Measurements from ENCODE around the gene ATRN. TPM values are rescaled to one million over a fixed set of nuclear protein-coding genes. Genes with fewer than 3 reads are reported as not detected.

The ATRN gene
- total RNA-seq, 1 experiment from 2014 or later, result 41.4 TPM

GRCh38 chr20:3681931-3682781 lies 211.3 kb downstream of the ATRN start, which contains the start of gene ADAM33:
Gene ADAM33, minus strand, starts transcription at chr20:3682010. Its CDS starts 6 bp downstream, at chr20:3682004.
- Mint-ChIP-seq H3K9me3 (ENCODE audit: unreplicated experiment) (no peaks in the 10 kb centered on the region), H3K4me1 (ENCODE audit: low read depth, unreplicated experiment) (peaks cover 5% of the 10 kb centered on the region), H3K27ac (ENCODE audit: unreplicated experiment) (no peak within 1 kb of the TSS), H3K27me3 (ENCODE audit: insufficient read depth, unreplicated experiment) (no peaks in the 10 kb centered on the region), H3K4me3 (ENCODE audit: unreplicated experiment) (peak within 1 kb of the TSS; percentile 49), H3K36me3 (ENCODE audit: insufficient read depth, unreplicated experiment) (no peaks in the 10 kb centered on the region)
- CTCF ChIA-PET, result interaction anchor here (0.6 to 1.1 kb wide), 6 partner anchors 14 to 886 kb away, joined by 3 to 7 read pairs (median 4); no protein-coding TSS in a partner anchor
- no peaks in the 10 kb centered on the region for H3K4me1 ChIP-seq
- DNase-seq, result no peak
- intact Hi-C loops (cut with micrococcal nuclease; ENCODE audit: unreplicated experiment), result no loop called here
- POLR2A ChIA-PET, result no interaction called here
- H3K36me3 ChIP-seq (ENCODE audit: control insufficient read depth, insufficient read depth, low read length), result no peaks in the 10 kb centered on the region
- no peaks in the 10 kb centered on the region for H3K9me3 ChIP-seq
- H3K4me3 ChIP-seq (ENCODE audit: low read depth, low read length), result 0 out of 2 replicates have a peak within 1 kb of the TSS, but pooled peaks have one; percentile 15
- no TSS peak for BruUV-seq (replicated peaks)
- TF ChIP-seq CTCF (IDR thresholded peaks at IDR 0.05; ENCODE audit: insufficient read depth in 1 of 2, low read depth in 1 of 2, low read length in 1 of 2, severe bottlenecking in 1 of 2, unreplicated experiment in 1 of 2), result no peak
- H3K27me3 ChIP-seq (replicated peaks; ENCODE audit: control insufficient read depth, insufficient read depth, low read length), result no peaks in the 10 kb centered on the region

- Mint-ChIP-seq H3K27ac (ENCODE audit: unreplicated experiment) (no peak overlapping the region), H3K9me3 (ENCODE audit: unreplicated experiment) (no peaks in the 10 kb centered on the region), H3K27me3 (ENCODE audit: insufficient read depth, unreplicated experiment) (no peaks in the 10 kb centered on the region), H3K36me3 (ENCODE audit: insufficient read depth, unreplicated experiment) (no peaks in the 10 kb centered on the region), H3K4me1 (ENCODE audit: low read depth, unreplicated experiment) (peaks cover 7% of the 10 kb centered on the region), H3K4me3 (ENCODE audit: unreplicated experiment) (no peak overlapping the region)
- no peaks in the 10 kb centered on the region for H3K27me3 ChIP-seq (replicated peaks; ENCODE audit: control insufficient read depth, insufficient read depth, low read length)
- intact Hi-C loops (cut with micrococcal nuclease; ENCODE audit: unreplicated experiment), result no loop called here
- no peak for TF ChIP-seq CTCF (IDR thresholded peaks at IDR 0.05; ENCODE audit: insufficient read depth in 1 of 2, low read depth in 1 of 2, low read length in 1 of 2, severe bottlenecking in 1 of 2, unreplicated experiment in 1 of 2)
- no peak overlapping the region for H3K4me3 ChIP-seq (ENCODE audit: low read depth, low read length)
- H3K9me3 ChIP-seq, result no peaks in the 10 kb centered on the region
- CTCF ChIA-PET, result interaction anchor here (1.2 to 2.8 kb wide), 3 partner anchors 8 to 25 kb away, joined by 4 to 11 read pairs (median 6); no protein-coding TSS in a partner anchor
- H3K36me3 ChIP-seq (ENCODE audit: control insufficient read depth, insufficient read depth, low read length), result no peaks in the 10 kb centered on the region
- H3K4me1 ChIP-seq, result no peaks in the 10 kb centered on the region
- no peak for DNase-seq
- BruUV-seq (replicated peaks), result no TSS peak
- POLR2A ChIA-PET, result no interaction called here
These were observed 214.5 kb downstream of the ATRN start for GRCh38 chr20:3685341-3685740.

GRCh38 chr20:3686421-3686820 lies 215.6 kb downstream of the ATRN start:
- no peaks in the 10 kb centered on the region for H3K9me3 ChIP-seq
- no peak for TF ChIP-seq CTCF (IDR thresholded peaks at IDR 0.05; ENCODE audit: insufficient read depth in 1 of 2, low read depth in 1 of 2, low read length in 1 of 2, severe bottlenecking in 1 of 2, unreplicated experiment in 1 of 2)
- intact Hi-C loops (cut with micrococcal nuclease; ENCODE audit: unreplicated experiment), result no loop called here
- no peaks in the 10 kb centered on the region for H3K27me3 ChIP-seq (replicated peaks; ENCODE audit: control insufficient read depth, insufficient read depth, low read length)
- DNase-seq, result no peak
- H3K4me1 Mint-ChIP-seq (ENCODE audit: low read depth, unreplicated experiment), result peaks cover 7% of the 10 kb centered on the region
- no peak overlapping the region for H3K27ac Mint-ChIP-seq (ENCODE audit: unreplicated experiment)
- H3K27me3 Mint-ChIP-seq (ENCODE audit: insufficient read depth, unreplicated experiment), result no peaks in the 10 kb centered on the region
- H3K9me3 Mint-ChIP-seq (ENCODE audit: unreplicated experiment), result no peaks in the 10 kb centered on the region
- no peak overlapping the region for H3K4me3 ChIP-seq (ENCODE audit: low read depth, low read length)
- POLR2A ChIA-PET, result no interaction called here
- no peaks in the 10 kb centered on the region for H3K36me3 ChIP-seq (ENCODE audit: control insufficient read depth, insufficient read depth, low read length)
- CTCF ChIA-PET, result interaction anchor here (0.9 to 2.8 kb wide), 2 partner anchors 9 to 82 kb away, joined by 3 to 11 read pairs; partner anchors contain the start of gene ADISSP
- BruUV-seq (replicated peaks), result no TSS peak
- H3K4me1 ChIP-seq, result no peaks in the 10 kb centered on the region
- H3K4me3 Mint-ChIP-seq (ENCODE audit: unreplicated experiment), result no peak overlapping the region
- no peaks in the 10 kb centered on the region for H3K36me3 Mint-ChIP-seq (ENCODE audit: insufficient read depth, unreplicated experiment)

All from Caco-2 (cell line).